Measurements from ENCODE around the gene SLC30A2.
"Not testable (repeated sequence)": the region's sequence is repeated elsewhere in the genome, so short reads cannot be mapped to it uniquely, and the experiment has no call there.

Gene SLC30A2, protein sequence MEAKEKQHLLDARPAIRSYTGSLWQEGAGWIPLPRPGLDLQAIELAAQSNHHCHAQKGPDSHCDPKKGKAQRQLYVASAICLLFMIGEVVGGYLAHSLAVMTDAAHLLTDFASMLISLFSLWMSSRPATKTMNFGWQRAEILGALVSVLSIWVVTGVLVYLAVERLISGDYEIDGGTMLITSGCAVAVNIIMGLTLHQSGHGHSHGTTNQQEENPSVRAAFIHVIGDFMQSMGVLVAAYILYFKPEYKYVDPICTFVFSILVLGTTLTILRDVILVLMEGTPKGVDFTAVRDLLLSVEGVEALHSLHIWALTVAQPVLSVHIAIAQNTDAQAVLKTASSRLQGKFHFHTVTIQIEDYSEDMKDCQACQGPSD

GRCh38 chr1:26045722-26046245 lies at the start of gene SLC30A2:
SLC30A2 (minus strand) TSS chr1:26046118; CDS start chr1:26045896, 222 bp downstream.
- DNase-seq = no peak

- DNase-seq = no peak
These were observed 48.9 kb upstream of the SLC30A2 start for GRCh38 chr1:26094677-26095383.

GRCh38 chr1:26094076-26094669 lies 48.3 kb upstream of the SLC30A2 start:
- no peak for DNase-seq

DNA sequence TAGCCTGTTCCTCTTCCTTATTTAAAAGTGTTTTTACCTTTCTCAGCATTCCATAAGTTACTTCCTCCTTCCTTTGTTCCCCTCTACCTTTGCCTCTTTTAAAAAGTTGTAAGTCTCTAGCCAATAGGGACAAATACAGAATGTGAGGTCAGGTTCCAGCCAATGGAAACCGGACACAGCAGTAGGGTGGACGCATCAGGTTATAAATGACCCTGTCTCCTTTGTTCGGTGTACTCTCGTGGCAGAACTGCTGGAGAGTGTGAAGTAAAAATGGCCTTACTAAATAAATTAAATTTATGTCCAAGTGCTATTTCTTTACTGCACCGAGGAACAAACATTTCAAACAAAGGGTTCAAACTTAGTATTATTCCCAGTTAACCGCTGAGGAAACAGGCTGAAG lies 47.7 kb upstream of the SLC30A2 start:
- DNase-seq = not testable (repeated sequence)

DNA sequence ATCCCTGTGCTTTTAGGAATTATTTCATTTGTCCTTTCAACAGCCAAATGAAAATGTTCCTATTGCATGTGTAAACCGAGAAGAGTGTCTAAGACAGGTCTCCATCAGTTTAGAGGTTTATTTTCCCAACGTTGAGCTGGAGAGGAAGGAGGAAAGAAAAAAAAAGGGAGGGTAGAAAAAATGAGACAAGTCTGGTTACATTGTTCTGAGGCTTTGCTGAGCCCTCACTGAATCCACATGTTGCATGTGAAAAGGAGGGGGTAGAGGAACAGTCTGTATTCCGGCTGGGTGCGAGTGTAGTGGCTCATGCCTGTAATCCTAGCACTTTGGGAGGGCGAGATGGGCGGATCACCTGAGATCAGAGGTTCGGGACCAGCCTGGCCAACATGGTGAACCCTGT lies 46.5 kb upstream of the SLC30A2 start:
- DNase-seq = no peak

- DNase-seq = no peak
These were observed 45.0 kb upstream of the SLC30A2 start for GRCh38 chr1:26090893-26091292.

- no peak for DNase-seq
These were observed 43.2 kb upstream of the SLC30A2 start for GRCh38 chr1:26089125-26089524.

DNA sequence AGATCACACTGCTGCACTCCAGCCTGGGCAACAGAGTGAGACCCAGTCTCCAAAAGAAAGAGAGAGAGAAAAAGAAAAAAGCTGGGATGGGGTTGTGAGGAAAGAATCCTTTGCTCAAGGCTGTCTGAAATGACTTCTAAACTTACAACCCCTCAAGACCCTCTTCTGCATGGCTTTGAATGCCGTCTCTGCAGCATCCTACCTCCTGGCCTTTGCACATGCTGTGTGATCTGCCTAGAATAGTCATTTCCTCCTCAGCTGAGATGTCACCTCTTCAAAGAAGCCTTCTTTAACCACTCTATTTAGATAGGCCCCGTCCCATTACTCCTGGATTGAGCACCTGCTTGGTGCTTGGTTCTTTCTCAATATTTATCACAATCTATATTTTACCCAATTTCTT lies 38.9 kb upstream of the SLC30A2 start:
- no peak for DNase-seq

DNA sequence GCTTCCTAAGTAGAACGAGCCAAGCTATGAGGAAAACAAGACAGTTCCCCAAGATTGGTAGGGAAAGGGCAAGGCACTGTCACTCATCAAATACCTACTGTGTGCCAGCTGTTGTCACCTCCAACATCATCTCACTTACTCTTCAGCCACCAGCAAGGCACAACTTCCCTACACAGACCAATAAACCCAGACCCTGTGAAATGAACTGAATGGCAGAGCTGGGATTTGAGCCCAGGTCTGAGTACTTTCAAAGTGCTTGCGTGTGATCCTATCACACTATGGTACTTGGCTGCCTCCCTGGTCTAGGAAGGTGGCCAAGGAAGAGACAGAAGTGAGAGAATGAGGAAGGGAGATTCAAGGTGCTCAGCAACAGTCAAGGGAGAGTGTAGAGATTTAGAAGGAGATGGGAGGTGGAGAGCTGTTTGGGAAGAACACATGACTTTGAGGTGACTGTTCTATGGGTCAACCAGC lies 38.2 kb upstream of the SLC30A2 start:
- DNase-seq = no peak

- no peak for DNase-seq
These were observed 37.3 kb upstream of the SLC30A2 start for GRCh38 chr1:26083208-26083607.

DNA sequence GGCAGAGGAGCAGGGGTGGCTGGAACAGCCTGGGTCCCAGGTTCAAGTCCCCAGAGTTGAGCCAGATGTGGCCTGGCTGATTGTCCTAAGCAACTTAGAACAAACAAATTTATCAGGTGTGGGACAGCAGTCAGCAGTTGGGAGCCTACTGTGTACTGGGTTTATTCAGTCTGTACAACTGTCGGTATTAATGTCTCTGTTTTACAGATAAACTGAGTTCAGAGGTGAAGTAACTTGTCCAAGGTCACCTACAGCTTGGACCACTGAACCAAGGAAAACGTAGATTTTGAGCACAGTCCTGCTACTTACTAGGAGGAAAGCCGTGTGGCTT lies 36.1 kb upstream of the SLC30A2 start:
- DNase-seq = no peak

- DNase-seq = no peak
These were observed 35.5 kb upstream of the SLC30A2 start for GRCh38 chr1:26081267-26082019.

DNA sequence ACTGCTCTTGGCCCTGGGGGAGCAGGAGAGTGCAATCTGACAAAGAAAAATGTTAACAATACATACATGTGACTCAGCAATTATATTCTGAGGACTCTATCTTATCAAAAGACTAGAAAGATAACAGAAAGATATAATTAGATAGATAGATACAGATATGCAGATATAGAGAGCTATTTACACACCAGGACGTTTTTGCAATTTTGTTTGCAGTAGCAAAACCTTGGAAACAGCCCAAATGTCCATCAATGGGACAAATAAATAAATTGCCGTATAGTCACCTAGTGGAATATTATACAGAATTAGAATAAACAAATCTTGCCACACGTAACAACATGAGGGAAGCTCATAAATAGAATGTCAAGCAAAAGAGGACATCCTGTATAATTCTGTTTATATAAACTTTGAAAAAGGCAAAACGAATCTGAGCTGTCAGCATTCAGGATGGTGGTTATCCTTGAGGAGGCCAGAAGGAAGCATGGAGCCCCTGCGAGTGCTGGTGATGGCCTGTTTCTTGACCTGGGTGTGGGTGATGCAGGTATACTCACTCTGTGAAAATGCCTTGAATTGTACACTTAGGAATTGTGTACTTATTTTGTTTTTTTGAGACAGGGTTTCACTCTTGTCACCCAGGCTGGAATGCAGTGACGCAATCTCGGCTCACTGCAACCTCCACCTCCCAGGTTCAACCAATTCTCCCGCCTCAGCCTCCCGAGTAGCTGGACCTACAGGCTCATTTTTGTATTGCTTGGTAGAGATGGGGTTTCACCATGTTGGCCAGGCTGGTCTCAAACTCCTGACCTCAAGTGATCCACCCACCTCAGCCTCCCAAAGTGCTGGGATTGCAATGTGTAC lies 34.3 kb upstream of the SLC30A2 start:
- no peak for DNase-seq

DNA sequence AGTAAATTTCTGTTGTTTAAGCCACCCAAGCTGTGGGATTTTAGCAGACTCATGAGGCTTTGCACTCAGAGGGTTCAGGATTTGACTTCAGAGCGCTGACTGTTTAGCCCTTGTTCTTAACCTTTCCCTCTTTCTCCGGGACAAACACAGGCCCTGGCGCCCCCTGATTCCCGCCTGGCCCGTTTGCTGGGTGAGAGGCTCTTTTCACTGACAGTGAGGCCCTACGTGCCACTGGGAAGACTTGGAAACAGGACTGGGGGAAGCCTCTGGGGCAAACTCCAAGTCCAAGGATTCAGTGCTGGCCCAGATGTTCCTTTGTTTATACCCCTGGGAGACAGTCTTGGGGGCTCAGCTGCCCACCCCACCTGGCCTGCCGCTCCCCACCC lies 33.3 kb upstream of the SLC30A2 start:
- no peak for DNase-seq

DNA sequence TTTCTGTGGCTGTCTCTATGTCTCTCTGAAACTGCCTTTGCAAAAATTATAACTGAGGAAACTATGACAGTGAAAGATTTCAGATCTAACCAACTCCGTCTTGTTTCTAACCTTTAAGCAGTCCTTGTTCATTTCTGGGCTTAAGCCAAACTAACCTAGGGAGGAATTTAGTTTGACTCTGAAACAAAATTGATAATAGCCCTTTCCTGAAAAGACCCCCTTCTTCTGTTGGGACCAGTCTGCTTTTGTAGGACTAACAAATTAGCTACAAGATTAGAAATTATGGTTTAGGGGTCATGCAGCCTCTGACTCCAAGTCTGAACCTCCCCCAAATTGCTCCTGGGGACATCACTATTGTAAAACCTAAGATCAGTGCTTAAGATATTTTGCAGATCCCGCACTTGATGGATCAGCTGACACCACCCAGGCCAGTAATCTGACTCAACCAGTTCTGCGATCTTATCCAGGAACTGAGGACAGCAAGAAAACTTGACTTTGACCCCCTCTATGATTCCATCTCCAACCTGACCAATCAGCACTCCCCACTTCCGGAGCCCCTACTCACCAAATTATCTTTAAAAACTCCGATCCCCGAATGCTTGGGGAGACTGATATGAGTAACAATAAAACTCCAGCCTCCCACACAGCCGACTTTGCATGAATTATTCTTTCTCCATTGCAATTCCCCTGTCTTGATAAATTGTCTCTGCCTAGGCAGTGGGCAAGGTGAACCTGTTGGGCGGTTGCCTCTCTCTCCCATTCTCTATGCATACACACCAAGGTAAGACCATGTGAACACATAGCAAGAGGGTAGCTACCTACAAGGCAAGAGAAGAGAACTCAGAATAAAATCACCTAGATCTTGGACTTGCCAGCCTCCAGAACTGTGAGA lies 32.6 kb upstream of the SLC30A2 start:
- no peak for DNase-seq

DNA sequence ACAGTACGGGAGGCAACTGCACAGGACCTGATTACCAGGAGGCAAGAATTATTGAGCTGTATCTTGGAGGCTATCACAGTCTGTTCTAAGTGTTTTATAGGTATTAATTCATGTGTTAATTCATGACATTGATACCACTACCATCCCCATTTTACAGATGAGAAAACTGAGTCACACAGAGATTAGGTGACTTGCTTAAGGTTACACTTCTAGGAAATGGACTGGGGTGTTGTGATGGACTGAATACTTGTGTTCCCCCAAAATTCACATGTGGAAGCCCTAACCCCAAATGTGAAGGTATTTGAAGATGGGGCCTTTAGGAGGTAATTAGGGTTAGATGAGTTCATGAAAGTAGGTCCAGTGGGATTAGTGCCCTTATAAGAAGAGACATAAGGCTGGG lies 31.6 kb upstream of the SLC30A2 start:
- DNase-seq = no peak

GRCh38 chr1:26075421-26076144 lies 29.7 kb upstream of the SLC30A2 start:
- DNase-seq = no peak

DNA sequence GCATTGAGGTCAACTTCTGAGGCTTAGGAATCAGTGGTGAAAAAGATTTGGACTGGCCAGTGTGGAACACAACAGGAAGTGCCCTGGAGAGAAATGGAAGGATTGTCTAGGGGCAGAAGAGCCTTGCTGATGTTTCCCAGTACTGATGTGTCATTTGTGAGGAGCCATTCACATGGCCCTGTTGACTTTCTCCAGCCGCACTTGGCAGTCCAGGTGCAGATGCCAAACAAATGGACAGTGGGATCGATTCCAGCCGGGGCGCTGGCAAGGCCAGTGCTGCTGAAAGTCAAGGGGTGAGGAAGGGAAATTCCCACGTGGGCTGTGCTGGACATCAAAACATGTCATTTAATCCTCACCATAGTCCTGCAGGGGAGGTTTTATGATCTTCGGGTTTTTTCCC lies 26.4 kb upstream of the SLC30A2 start:
- no peak for DNase-seq

DNA sequence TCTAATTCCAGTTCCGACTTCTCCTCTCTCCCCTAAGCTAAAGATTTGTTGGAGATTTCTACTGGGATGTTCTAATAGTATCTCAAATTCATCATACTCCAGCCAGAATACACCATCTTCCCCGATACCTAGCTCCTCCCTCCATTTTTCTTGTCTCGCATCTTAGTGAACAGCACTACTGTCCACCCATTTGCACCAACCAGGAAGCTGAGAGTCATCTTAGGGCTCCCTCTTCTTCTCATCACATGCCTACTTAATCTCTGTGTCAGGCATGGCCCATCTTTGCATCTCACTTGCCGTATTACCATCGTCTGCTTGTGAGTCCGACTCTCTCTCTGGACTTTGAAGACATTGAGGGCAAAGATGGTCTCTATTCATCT lies 25.0 kb upstream of the SLC30A2 start:
- no peak for DNase-seq

- no peak for DNase-seq
These were observed 24.5 kb upstream of the SLC30A2 start for GRCh38 chr1:26070296-26070962.

Data from 8988T (cell line).